ENCODE data around the gene TBC1D8. TPM values are rescaled to one million over a fixed set of nuclear protein-coding genes. Genes with fewer than 3 reads are reported as not detected.

TBC1D8 gene
- total and polyA plus RNA-seq, 9 of the 15 experiments (the other 6 are each of a cell fraction or from before 2014, with no cell fraction given): 0.36 to 1.3 (median 0.82) TPM

GRCh38 chr2:100976645-100977391 lies 174.4 kb downstream of the TBC1D8 start:
- Histone ChIP-seq H3K4me1 (replicated peaks in 1 of 2; ENCODE audit: control insufficient read depth in 2 of 2, insufficient read depth in 2 of 2, low read length in 2 of 2) (no peaks in the 10 kb centered on the region), H3K4me3 (no peak overlapping the region), H3K9ac (ENCODE audit: insufficient read depth in 1 of 2, low read depth in 2 of 2, low read length in 2 of 2) (no peak overlapping the region), H3K36me3 (ENCODE audit: control insufficient read depth, insufficient read depth, low read length) (no peaks in the 10 kb centered on the region), H3K9me1 (ENCODE audit: control insufficient read depth, insufficient read depth, low read length) (peaks cover 5% of the 10 kb centered on the region), H4K20me1 (replicated peaks; ENCODE audit: control insufficient read depth, insufficient read depth, low read length) (peaks cover 4% of the 10 kb centered on the region; the same call in 1 of the 2 replicates), H3K27ac (ENCODE audit: extremely low read depth, low read depth, low read length) (no peak overlapping the region), H3K4me2 (ENCODE audit: insufficient read depth, low read length) (no peak overlapping the region), H3K27me3 (ENCODE audit: control insufficient read depth in 2 of 2, insufficient read depth in 2 of 2, low read length in 2 of 2) (peaks cover 57 to 90% of the 10 kb centered on the region in 2 experiments), H3K79me2 (ENCODE audit: control insufficient read depth, insufficient read depth, low read length) (no peaks in the 10 kb centered on the region), H3K9me3 (replicated peaks; ENCODE audit: control insufficient read depth, insufficient read depth, low read depth, low read length) (no peaks in the 10 kb centered on the region), H2AFZ (ENCODE audit: low read depth, low read length) (no peak overlapping the region)
- POLR2A ChIA-PET: interaction anchor here (1.2 kb wide), 2 partner anchors 11 to 25 kb away, joined by 3 to 6 read pairs; partner anchors contain the start of gene RPL31
- intact Hi-C loops (cut with micrococcal nuclease): no loop called here
- no TSS peak for BruUV-seq (replicated peaks)
- DNase-seq (ENCODE audit: extremely low read depth in 1 of 4, low spot score in 3 of 4) (no peak), FAIRE-seq (no peak), ATAC-seq (no peak)
- in situ Hi-C loops (cut with MboI): no loop called here
- 7% methylated on average over 19 of the region's 19 CpGs for WGBS (ENCODE audit: insufficient coverage, low coverage, missing lambda C conversion rate)
- CTCF ChIA-PET (ENCODE audit: low intra/inter-chr PET ratio): no interaction called here
- TF ChIP-seq ZNF655 (CRISPR knock-in tag; IDR thresholded peaks at IDR 0.05): no peak
- TF ChIP-seq ZNF592 (IDR thresholded peaks at IDR 0.05): no peak
- TF ChIP-seq CHD4 (IDR thresholded peaks at IDR 0.05; ENCODE audit: insufficient read depth, insufficient replicate concordance, low read depth, low read length, poor library complexity, severe bottlenecking): no peak
- TF ChIP-seq ZKSCAN3 (CRISPR knock-in tag; IDR thresholded peaks at IDR 0.05): no peak
- no peak for TF ChIP-seq HOMEZ (CRISPR knock-in tag; IDR thresholded peaks at IDR 0.05)
- no peak for TF ChIP-seq SRSF1 (IDR thresholded peaks at IDR 0.05; ENCODE audit: low read depth, low read length)
- no peak for TF ChIP-seq ZNF239 (CRISPR knock-in tag; IDR thresholded peaks at IDR 0.05)
- TF ChIP-seq ZBED1 (IDR thresholded peaks at IDR 0.05): no peak
- no peak for TF ChIP-seq IRF9 (tag; IDR thresholded peaks at IDR 0.05)
- TF ChIP-seq PTRF (tag; IDR thresholded peaks at IDR 0.05): no peak
- TF ChIP-seq HNRNPUL1 (IDR thresholded peaks at IDR 0.05; ENCODE audit: low read length): no peak
- TF ChIP-seq SMAD2 (IDR thresholded peaks at IDR 0.05; ENCODE audit: low read depth, low read length): no peak
- no peak for TF ChIP-seq L3MBTL2 (IDR thresholded peaks at IDR 0.05)
- no peak for TF ChIP-seq TRIM24 (IDR thresholded peaks at IDR 0.05)
- no peak for TF ChIP-seq CBFB (CRISPR knock-in tag; IDR thresholded peaks at IDR 0.05)

Data from K562 (cell line).